ENCODE results near the gene FAM170A. TPM values are rescaled to one million over a fixed set of nuclear protein-coding genes. Genes with fewer than 3 reads are reported as not detected.

The FAM170A gene, protein sequence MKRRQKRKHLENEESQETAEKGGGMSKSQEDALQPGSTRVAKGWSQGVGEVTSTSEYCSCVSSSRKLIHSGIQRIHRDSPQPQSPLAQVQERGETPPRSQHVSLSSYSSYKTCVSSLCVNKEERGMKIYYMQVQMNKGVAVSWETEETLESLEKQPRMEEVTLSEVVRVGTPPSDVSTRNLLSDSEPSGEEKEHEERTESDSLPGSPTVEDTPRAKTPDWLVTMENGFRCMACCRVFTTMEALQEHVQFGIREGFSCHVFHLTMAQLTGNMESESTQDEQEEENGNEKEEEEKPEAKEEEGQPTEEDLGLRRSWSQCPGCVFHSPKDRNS
- total RNA-seq: not detected in 2 replicates

DNA sequence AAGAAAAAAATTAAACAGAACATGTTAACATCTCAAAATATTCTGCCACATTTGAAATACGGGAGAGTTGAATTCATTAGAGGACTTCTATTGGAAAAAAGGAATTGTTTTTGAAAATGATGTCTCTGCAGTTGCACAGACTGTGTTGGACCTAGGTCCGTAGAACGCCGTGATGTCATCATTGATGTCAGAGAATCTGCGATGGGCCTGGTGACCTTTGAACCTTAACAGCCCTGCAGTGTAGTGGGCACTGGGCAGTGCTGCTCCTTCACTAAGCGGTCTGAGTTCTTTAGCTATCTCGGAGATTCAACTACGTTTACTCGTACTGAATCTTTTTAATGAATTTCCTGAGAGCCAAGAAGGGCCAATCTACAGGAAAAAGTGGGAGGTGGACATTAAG lies at the start of gene FAM170A:
Gene FAM170A, plus strand, starts transcription at position 220 of the 400 bp plus-strand sequence. CDS start 211 bp downstream, outside the sequence.
- no peaks in the 10 kb centered on the region for H4K20me1 ChIP-seq (ENCODE audit: insufficient read depth, low read length)
- TF ChIP-seq, protein P1, sequence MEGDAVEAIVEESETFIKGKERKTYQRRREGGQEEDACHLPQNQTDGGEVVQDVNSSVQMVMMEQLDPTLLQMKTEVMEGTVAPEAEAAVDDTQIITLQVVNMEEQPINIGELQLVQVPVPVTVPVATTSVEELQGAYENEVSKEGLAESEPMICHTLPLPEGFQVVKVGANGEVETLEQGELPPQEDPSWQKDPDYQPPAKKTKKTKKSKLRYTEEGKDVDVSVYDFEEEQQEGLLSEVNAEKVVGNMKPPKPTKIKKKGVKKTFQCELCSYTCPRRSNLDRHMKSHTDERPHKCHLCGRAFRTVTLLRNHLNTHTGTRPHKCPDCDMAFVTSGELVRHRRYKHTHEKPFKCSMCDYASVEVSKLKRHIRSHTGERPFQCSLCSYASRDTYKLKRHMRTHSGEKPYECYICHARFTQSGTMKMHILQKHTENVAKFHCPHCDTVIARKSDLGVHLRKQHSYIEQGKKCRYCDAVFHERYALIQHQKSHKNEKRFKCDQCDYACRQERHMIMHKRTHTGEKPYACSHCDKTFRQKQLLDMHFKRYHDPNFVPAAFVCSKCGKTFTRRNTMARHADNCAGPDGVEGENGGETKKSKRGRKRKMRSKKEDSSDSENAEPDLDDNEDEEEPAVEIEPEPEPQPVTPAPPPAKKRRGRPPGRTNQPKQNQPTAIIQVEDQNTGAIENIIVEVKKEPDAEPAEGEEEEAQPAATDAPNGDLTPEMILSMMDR (IDR thresholded peaks at IDR 0.05; ENCODE audit: extremely low read depth, low read depth, low read length): no peak
- H3K79me2 ChIP-seq (ENCODE audit: insufficient read depth, low read length): no peaks in the 10 kb centered on the region
- H2AFZ ChIP-seq (ENCODE audit: low read length): no peak within 1 kb of the TSS
- no peaks in the 10 kb centered on the region for H3K36me3 ChIP-seq (ENCODE audit: insufficient read depth, low read length)
- no peaks in the 10 kb centered on the region for H3K27me3 ChIP-seq (ENCODE audit: insufficient read depth, low read length)
- H3K27ac ChIP-seq (ENCODE audit: low read depth, low read length): no peak within 1 kb of the TSS
- H3K4me2 ChIP-seq (ENCODE audit: insufficient read depth, low read length): no peak within 1 kb of the TSS
- DNase-seq (ENCODE audit: insufficient read length, low spot score, missing footprints): no peak
- no peak within 1 kb of the TSS for H3K4me3 ChIP-seq (ENCODE audit: insufficient read depth, low read length)
- H3K9me3 ChIP-seq (ENCODE audit: low read depth, low read length): no peaks in the 10 kb centered on the region
- no peaks in the 10 kb centered on the region for H3K4me1 ChIP-seq (ENCODE audit: insufficient read depth, low read length)

DNA sequence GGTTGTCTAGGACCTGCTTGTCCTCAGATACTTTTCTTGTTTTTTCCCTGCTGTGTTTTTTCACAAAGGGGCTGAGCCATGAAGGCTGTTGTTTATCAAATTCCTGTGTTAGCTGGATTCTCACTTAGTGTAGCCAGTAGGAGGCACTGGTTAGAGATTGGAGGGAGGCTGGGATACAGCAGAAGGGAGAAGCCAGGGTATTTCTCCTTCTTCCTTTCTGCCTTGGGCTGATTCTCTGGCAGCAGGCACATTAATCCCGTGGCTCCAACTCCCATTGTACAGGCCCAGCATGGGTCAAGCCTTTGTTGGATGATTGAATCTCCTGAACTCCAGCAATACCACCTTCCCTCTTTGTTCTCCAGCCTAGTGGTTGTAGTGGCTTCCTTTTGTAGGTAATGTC lies 46.4 kb upstream of the FAM170A start:
- DNase-seq (ENCODE audit: insufficient read length, low spot score, missing footprints): no peak
- no peak overlapping the region for H2AFZ ChIP-seq (ENCODE audit: low read length)
- H3K4me2 ChIP-seq (ENCODE audit: insufficient read depth, low read length): no peak overlapping the region
- TF ChIP-seq, protein P1 (IDR thresholded peaks at IDR 0.05; ENCODE audit: extremely low read depth, low read depth, low read length): no peak
- no peak overlapping the region for H3K4me3 ChIP-seq (ENCODE audit: insufficient read depth, low read length)
- H4K20me1 ChIP-seq (ENCODE audit: insufficient read depth, low read length): no peaks in the 10 kb centered on the region
- peaks cover 5% of the 10 kb centered on the region for H3K4me1 ChIP-seq (ENCODE audit: insufficient read depth, low read length)
- H3K79me2 ChIP-seq (ENCODE audit: insufficient read depth, low read length): no peaks in the 10 kb centered on the region
- no peaks in the 10 kb centered on the region for H3K27me3 ChIP-seq (ENCODE audit: insufficient read depth, low read length)
- H3K36me3 ChIP-seq (ENCODE audit: insufficient read depth, low read length): no peaks in the 10 kb centered on the region
- H3K9me3 ChIP-seq (ENCODE audit: low read depth, low read length): no peaks in the 10 kb centered on the region
- no peak overlapping the region for H3K27ac ChIP-seq (ENCODE audit: low read depth, low read length)

DNA sequence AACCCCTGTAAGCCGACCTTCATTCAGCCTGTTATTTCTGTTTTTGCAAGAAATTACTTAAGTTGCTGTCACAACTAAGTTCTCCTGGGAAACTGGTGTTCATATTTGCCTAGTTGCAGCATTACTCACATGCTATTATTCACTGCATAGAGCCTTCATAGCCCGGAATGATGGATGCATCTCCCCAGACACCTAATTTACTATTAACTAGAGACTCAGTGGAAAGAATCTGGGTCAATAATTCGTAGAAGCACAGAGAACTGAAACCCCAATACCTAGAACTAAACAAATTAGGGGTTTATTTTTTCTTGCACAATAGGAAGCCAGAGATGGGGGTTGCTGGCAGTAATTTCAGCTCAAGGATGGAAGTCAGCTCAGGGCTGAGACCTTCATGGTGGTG lies 45.7 kb upstream of the FAM170A start:
- Histone ChIP-seq H3K27ac (ENCODE audit: low read depth, low read length) (no peak overlapping the region), H4K20me1 (ENCODE audit: insufficient read depth, low read length) (no peaks in the 10 kb centered on the region), H3K9me3 (ENCODE audit: low read depth, low read length) (no peaks in the 10 kb centered on the region), H2AFZ (ENCODE audit: low read length) (no peak overlapping the region), H3K27me3 (ENCODE audit: insufficient read depth, low read length) (no peaks in the 10 kb centered on the region), H3K4me1 (ENCODE audit: insufficient read depth, low read length) (peaks cover 5% of the 10 kb centered on the region), H3K4me3 (ENCODE audit: insufficient read depth, low read length) (no peak overlapping the region), H3K4me2 (ENCODE audit: insufficient read depth, low read length) (no peak overlapping the region), H3K36me3 (ENCODE audit: insufficient read depth, low read length) (no peaks in the 10 kb centered on the region), H3K79me2 (ENCODE audit: insufficient read depth, low read length) (no peaks in the 10 kb centered on the region)
- TF ChIP-seq, protein P1 (IDR thresholded peaks at IDR 0.05; ENCODE audit: extremely low read depth, low read depth, low read length): no peak
- peak; percentile 77 for DNase-seq (ENCODE audit: insufficient read length, low spot score, missing footprints)

DNA sequence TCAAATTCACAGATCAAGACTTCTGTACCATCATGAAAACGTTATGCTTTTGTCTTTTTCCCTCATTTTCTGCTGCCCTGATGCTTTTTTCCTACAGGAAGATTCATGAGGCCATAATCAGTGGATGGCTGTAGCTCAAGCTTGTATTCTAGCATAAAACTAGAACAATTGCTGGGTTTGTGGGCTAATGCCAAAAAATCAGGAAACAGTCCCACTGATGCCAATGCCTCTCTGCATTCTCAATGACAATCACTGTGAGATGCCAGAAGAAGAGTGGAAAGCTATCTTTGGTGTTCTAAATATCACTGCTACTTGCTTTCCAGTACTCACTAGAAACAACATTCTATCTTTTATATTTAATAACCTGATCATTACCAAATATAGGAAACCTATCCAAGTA lies 33.3 kb upstream of the FAM170A start:
- Histone ChIP-seq H3K4me3 (ENCODE audit: insufficient read depth, low read length) (no peak overlapping the region), H2AFZ (ENCODE audit: low read length) (no peak overlapping the region), H3K4me1 (ENCODE audit: insufficient read depth, low read length) (no peaks in the 10 kb centered on the region), H3K27me3 (ENCODE audit: insufficient read depth, low read length) (no peaks in the 10 kb centered on the region), H4K20me1 (ENCODE audit: insufficient read depth, low read length) (no peaks in the 10 kb centered on the region), H3K36me3 (ENCODE audit: insufficient read depth, low read length) (no peaks in the 10 kb centered on the region), H3K79me2 (ENCODE audit: insufficient read depth, low read length) (no peaks in the 10 kb centered on the region), H3K4me2 (ENCODE audit: insufficient read depth, low read length) (no peak overlapping the region), H3K27ac (ENCODE audit: low read depth, low read length) (no peak overlapping the region), H3K9me3 (ENCODE audit: low read depth, low read length) (no peaks in the 10 kb centered on the region)
- no peak for DNase-seq (ENCODE audit: insufficient read length, low spot score, missing footprints)
- TF ChIP-seq, protein P1 (IDR thresholded peaks at IDR 0.05; ENCODE audit: extremely low read depth, low read depth, low read length): no peak

Data from osteoblast (primary cell).